ENCODE data around the gene C14orf180. TPM values are rescaled to one million over a fixed set of nuclear protein-coding genes. Genes with fewer than 3 reads are reported as not detected.

The C14orf180 gene
- polyA plus RNA-seq, 2 of the 4 experiments (the other 2 are of a cell fraction): not detected

DNA sequence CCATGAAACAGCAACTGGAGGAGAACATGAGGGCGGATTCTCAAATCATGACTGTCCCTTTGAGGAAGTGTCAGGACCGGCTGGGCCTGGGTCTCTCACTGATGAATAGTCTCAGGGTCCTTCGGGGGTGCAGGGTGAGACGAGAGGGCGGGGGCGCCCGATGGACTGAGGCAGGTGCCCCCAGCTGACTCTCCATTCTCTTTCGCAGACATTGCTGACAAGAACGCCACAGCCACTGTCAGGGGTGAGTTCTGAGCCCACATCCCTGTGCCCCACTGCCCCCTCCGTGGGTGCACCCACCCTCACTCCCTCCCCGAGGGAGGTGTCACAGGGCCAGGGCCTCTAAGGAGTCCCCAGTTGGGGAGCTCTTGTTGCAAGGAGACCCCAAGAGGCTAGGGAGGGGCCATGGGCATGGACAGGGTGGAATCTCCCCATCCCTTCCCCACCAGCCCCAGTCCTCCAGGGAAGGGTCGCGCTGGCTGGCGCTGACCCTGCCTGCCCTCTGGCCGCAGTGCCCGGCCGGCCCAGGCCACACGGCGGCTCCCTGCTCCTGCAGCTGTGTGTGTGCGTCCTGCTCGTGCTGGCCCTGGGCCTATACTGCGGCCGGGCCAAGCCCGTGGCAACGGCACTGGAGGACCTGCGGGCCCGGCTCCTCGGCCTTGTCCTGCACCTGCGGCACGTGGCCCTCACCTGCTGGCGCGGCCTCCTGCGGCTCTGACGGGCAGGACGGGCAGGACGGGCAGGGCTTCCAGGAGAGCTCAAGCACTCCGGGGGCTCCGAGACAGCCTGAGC lies 8.7 kb downstream of the C14orf180 start:
- no peak for DNase-seq (ENCODE audit: low read depth in 1 of 2, low spot score in 1 of 2)
- CTCF ChIA-PET: interaction anchor here (0.6 to 2.0 kb wide), 4 partner anchors 25 to 493 kb away, joined by 3 to 6 read pairs (median 4); no protein-coding TSS in a partner anchor
- no peak overlapping the region for H3K4me3 ChIP-seq
- FAIRE-seq: no peak
- no peaks in the 10 kb centered on the region for H3K9me3 ChIP-seq
- TF ChIP-seq ZFP36 (IDR thresholded peaks at IDR 0.05; ENCODE audit: borderline replicate concordance, partially characterized antibody): no peak
- TF ChIP-seq EHMT2 (IDR thresholded peaks at IDR 0.05; ENCODE audit: low read depth): no peak
- TF ChIP-seq ZNF302 (CRISPR knock-in tag; IDR thresholded peaks at IDR 0.05): no peak
- no peak for TF ChIP-seq HDAC2 (IDR thresholded peaks at IDR 0.05)
- TF ChIP-seq, protein P1, sequence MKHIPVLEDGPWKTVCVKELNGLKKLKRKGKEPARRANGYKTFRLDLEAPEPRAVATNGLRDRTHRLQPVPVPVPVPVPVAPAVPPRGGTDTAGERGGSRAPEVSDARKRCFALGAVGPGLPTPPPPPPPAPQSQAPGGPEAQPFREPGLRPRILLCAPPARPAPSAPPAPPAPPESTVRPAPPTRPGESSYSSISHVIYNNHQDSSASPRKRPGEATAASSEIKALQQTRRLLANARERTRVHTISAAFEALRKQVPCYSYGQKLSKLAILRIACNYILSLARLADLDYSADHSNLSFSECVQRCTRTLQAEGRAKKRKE (CRISPR knock-in tag; IDR thresholded peaks at IDR 0.05; ENCODE audit: low read depth): no peak
- TF ChIP-seq TFCP2L1 (CRISPR knock-in tag; IDR thresholded peaks at IDR 0.05): no peak
- TF ChIP-seq BHLHE40 (IDR thresholded peaks at IDR 0.05; ENCODE audit: low read depth, low read length): no peak
- no peak for TF ChIP-seq HOXB5 (CRISPR knock-in tag; IDR thresholded peaks at IDR 0.05)
- no peak for TF ChIP-seq NFE2L2 (conservative IDR thresholded peaks at IDR 0.05; ENCODE audit: low read length)
- no peak for TF ChIP-seq EHF (CRISPR knock-in tag; IDR thresholded peaks at IDR 0.05)
- no peak for TF ChIP-seq ZSCAN20 (CRISPR knock-in tag; IDR thresholded peaks at IDR 0.05)
- no peak for TF ChIP-seq RAD21 (conservative IDR thresholded peaks at IDR 0.05 in 1 of 2, IDR thresholded peaks at IDR 0.05 in 1 of 2)
- TF ChIP-seq, protein P2, sequence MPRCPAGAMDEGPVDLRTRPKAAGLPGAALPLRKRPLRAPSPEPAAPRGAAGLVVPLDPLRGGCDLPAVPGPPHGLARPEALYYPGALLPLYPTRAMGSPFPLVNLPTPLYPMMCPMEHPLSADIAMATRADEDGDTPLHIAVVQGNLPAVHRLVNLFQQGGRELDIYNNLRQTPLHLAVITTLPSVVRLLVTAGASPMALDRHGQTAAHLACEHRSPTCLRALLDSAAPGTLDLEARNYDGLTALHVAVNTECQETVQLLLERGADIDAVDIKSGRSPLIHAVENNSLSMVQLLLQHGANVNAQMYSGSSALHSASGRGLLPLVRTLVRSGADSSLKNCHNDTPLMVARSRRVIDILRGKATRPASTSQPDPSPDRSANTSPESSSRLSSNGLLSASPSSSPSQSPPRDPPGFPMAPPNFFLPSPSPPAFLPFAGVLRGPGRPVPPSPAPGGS (IDR thresholded peaks at IDR 0.05): no peak
- H3K27ac ChIP-seq: no peak overlapping the region
- WGBS (ENCODE audit: missing lambda C conversion rate): 77% methylated on average over 21 of the region's 38 CpGs
- POLR2A ChIA-PET: no interaction called here
- no peak for ATAC-seq
- no peak overlapping the region for H3K4me2 ChIP-seq
- no peaks in the 10 kb centered on the region for H3K4me1 ChIP-seq

DNA sequence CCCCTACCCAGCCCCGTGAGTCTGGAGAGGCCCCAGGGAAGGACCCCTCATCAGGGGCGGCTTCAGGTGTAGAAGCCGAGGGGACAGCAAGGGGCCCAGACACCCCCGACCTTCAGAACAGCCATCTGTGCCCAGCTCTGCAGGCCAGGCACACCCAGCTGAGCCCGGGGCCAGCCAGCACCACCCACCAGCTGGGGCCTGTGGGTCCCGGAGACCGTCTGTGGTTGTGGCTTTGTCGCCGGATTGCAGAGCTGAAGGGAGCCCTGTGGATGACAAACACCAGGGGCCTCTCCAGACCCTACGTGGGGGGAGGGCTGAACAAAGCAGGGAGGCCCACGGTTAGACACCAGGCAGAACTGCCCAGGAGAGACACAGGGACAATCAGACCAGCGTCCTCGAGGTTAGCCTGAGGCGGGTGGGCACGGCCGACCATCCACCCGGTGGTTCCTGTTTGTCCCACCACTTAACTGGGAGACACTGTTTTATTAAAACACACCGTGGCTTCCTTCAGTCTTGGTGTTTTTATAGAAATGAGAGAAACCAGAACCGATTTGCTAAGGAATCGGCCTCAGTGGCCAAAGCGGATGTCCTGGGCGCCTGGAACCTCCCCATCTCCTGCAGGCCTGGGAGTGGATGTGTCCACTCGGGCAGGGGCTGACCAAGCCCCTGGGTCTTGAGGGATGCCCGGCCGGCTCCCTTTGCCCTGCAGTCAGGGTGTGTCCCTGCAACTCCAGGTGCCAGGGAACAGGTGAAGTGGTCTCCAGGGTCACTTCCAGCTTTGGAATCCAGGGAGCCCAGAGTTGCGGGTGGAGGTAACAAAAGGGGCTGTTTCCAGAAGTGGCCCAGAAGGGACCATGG lies 10.0 kb downstream of the C14orf180 start:
- ChIA-PET POLR2A (no interaction called here), CTCF (no interaction called here)
- DNase-seq (ENCODE audit: low read depth in 1 of 2, low spot score in 1 of 2): no peak
- no peak for ATAC-seq
- WGBS (ENCODE audit: missing lambda C conversion rate): 58% methylated on average over 22 of the region's 26 CpGs
- no peaks in the 10 kb centered on the region for H3K4me1 ChIP-seq
- no peak for FAIRE-seq
- H3K4me2 ChIP-seq: no peak overlapping the region
- no peak overlapping the region for H3K27ac ChIP-seq
- H3K9me3 ChIP-seq: no peaks in the 10 kb centered on the region
- no peak overlapping the region for H3K4me3 ChIP-seq
- TF ChIP-seq JUN (IDR thresholded peaks at IDR 0.05) (no peak), SREBF2 (IDR thresholded peaks at IDR 0.05) (no peak), RARB (CRISPR knock-in tag; IDR thresholded peaks at IDR 0.05) (no peak), TFCP2L1 (CRISPR knock-in tag; IDR thresholded peaks at IDR 0.05) (no peak)

DNA sequence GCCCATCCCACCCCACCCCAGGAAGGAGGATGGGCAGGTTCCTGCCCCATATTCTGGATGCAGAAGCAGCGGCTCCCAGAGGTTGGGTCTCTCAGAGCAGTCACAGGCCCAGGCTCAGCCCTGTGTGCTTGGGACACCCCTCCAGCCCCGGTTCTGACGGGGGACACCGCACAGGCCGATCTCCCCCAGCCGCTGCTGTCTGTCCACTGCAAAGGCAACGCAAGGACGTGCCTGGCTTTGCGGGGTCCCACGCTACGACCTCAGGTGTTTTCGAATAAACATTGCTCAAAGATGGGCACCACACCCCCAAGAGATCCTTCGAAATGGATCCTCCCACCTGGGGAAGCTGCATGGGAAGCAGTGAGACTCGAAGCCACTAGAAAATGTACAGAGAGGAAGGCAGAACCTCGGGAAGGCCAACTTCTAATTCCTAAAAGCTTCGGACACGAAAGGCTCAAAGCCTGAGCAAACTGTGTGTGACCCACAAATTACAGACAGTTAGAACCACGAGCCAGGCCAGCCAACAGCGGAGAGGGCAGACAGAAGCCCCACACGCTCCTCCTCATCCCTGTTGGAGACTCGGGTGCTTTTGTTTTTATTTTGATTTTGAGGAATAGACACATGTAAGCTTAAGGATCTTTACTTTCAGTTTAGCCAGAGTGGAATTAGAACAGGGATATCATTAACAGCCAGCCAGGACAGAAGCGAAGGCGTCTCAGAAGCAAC lies 10.8 kb downstream of the C14orf180 start:
- Histone ChIP-seq H3K27ac (no peak overlapping the region), H3K9me3 (no peaks in the 10 kb centered on the region), H3K4me1 (no peaks in the 10 kb centered on the region), H3K4me2 (no peak overlapping the region), H3K4me3 (no peak overlapping the region)
- ChIA-PET POLR2A (no interaction called here), CTCF (no interaction called here)
- 70% methylated on average over 22 of the region's 23 CpGs for WGBS (ENCODE audit: missing lambda C conversion rate)
- no peak for ATAC-seq
- no peak for FAIRE-seq
- no peak for DNase-seq (ENCODE audit: low read depth in 1 of 2, low spot score in 1 of 2)
- no peak for TF ChIP-seq EHMT2 (IDR thresholded peaks at IDR 0.05; ENCODE audit: low read depth)
- no peak for TF ChIP-seq NPAS2 (CRISPR knock-in tag; IDR thresholded peaks at IDR 0.05; ENCODE audit: borderline replicate concordance)
- TF ChIP-seq HOXB5 (CRISPR knock-in tag; IDR thresholded peaks at IDR 0.05): no peak
- TF ChIP-seq, protein P1 (CRISPR knock-in tag; IDR thresholded peaks at IDR 0.05; ENCODE audit: low read depth): no peak
- no peak for TF ChIP-seq EP300 (IDR thresholded peaks at IDR 0.05)
- TF ChIP-seq MAZ (IDR thresholded peaks at IDR 0.05; ENCODE audit: borderline replicate concordance, low read depth, low read length): no peak
- no peak for TF ChIP-seq ZNF302 (CRISPR knock-in tag; IDR thresholded peaks at IDR 0.05)
- TF ChIP-seq, protein P3, sequence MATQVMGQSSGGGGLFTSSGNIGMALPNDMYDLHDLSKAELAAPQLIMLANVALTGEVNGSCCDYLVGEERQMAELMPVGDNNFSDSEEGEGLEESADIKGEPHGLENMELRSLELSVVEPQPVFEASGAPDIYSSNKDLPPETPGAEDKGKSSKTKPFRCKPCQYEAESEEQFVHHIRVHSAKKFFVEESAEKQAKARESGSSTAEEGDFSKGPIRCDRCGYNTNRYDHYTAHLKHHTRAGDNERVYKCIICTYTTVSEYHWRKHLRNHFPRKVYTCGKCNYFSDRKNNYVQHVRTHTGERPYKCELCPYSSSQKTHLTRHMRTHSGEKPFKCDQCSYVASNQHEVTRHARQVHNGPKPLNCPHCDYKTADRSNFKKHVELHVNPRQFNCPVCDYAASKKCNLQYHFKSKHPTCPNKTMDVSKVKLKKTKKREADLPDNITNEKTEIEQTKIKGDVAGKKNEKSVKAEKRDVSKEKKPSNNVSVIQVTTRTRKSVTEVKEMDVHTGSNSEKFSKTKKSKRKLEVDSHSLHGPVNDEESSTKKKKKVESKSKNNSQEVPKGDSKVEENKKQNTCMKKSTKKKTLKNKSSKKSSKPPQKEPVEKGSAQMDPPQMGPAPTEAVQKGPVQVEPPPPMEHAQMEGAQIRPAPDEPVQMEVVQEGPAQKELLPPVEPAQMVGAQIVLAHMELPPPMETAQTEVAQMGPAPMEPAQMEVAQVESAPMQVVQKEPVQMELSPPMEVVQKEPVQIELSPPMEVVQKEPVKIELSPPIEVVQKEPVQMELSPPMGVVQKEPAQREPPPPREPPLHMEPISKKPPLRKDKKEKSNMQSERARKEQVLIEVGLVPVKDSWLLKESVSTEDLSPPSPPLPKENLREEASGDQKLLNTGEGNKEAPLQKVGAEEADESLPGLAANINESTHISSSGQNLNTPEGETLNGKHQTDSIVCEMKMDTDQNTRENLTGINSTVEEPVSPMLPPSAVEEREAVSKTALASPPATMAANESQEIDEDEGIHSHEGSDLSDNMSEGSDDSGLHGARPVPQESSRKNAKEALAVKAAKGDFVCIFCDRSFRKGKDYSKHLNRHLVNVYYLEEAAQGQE (IDR thresholded peaks at IDR 0.05): no peak
- TF ChIP-seq RCOR1 (IDR thresholded peaks at IDR 0.05; ENCODE audit: low read depth, low read length): no peak
- no peak for TF ChIP-seq ZFP36 (IDR thresholded peaks at IDR 0.05; ENCODE audit: borderline replicate concordance, partially characterized antibody)
